Measurements from ENCODE around the gene DLK1. TPM values are rescaled to one million over a fixed set of nuclear protein-coding genes. Genes with fewer than 3 reads are reported as not detected.

The DLK1 gene
- total and polyA plus RNA-seq, 3 experiments from 2014 or later, result not detected

DNA sequence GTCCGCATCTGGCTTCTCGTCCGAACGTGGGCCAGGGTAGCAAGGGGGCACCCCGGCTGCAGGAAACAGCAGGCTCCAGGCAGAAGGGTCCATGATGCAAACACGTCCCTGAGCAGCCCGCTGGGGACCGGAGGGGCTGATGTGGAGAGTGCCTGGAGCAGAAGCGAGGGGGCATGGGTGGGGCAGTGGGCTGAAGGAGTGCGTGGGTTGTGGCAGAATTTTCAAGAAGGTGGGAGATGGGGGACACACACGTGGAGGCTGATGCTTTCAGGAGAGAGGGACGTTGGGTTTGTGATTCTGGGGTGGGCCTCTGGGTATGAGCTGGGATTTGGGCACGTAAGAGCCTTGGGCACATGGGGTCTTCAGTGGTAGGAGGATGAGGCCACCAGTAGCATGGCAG is 45.6 kb upstream of the DLK1 start:
- Histone ChIP-seq H3K4me3 (ENCODE audit: low read length) (no peak overlapping the region), H3K4me1 (ENCODE audit: insufficient read depth, low read length) (no peaks in the 10 kb centered on the region), H3K27ac (ENCODE audit: low read depth, low read length) (no peak overlapping the region), H3K9me3 (ENCODE audit: low read length) (no peaks in the 10 kb centered on the region), H3K36me3 (ENCODE audit: insufficient read depth, low read length) (no peaks in the 10 kb centered on the region), H3K27me3 (ENCODE audit: insufficient read depth, low read length, poor library complexity, severe bottlenecking) (no peaks in the 10 kb centered on the region)
- ChIA-PET CTCF (interaction anchor here (1.7 kb wide), 1 partner anchor 18 kb away, joined by 4 read pairs; no protein-coding TSS in a partner anchor), POLR2A (no interaction called here)
- no peak overlapping the region for H3K27ac Mint-ChIP-seq
- no peak for DNase-seq
- no peak overlapping the region for H3K4me3 Mint-ChIP-seq
- H3K9me3 Mint-ChIP-seq, result no peaks in the 10 kb centered on the region
- H3K4me1 Mint-ChIP-seq, result no peaks in the 10 kb centered on the region
- peaks cover 5 to 8% of the 10 kb centered on the region in 2 donors for H3K27me3 Mint-ChIP-seq
- no peaks in the 10 kb centered on the region for H3K36me3 Mint-ChIP-seq

DNA sequence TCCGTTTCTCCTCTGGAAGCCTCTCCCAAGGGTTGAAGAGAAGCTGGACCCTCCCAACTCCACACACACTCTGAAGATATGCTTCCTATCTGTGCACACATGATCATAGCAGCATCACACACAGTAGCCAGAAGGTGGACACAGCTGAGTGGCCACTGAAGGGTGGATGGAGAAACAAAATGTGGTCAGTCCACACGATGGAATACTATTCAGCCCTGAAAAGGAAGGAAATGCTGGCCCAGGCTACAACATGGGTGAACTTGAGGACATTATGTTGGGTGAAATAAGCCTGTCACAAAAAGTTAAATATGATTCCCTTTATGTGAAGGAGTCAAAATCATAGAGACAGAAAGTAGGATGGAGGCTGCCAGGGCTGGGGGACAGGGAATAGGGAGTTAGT is 43.9 kb upstream of the DLK1 start:
- Mint-ChIP-seq H3K27me3 (peaks cover 5 to 6% of the 10 kb centered on the region in 2 donors), H3K27ac (no peak overlapping the region), H3K4me3 (no peak overlapping the region), H3K36me3 (no peaks in the 10 kb centered on the region), H3K9me3 (no peaks in the 10 kb centered on the region), H3K4me1 (no peaks in the 10 kb centered on the region)
- CTCF ChIA-PET, result no interaction called here
- H3K4me3 ChIP-seq (ENCODE audit: low read length), result no peak overlapping the region
- DNase-seq, result no peak
- H3K27ac ChIP-seq (ENCODE audit: low read depth, low read length), result no peak overlapping the region
- POLR2A ChIA-PET, result no interaction called here
- no peaks in the 10 kb centered on the region for H3K27me3 ChIP-seq (ENCODE audit: insufficient read depth, low read length, poor library complexity, severe bottlenecking)
- no peaks in the 10 kb centered on the region for H3K36me3 ChIP-seq (ENCODE audit: insufficient read depth, low read length)
- H3K4me1 ChIP-seq (ENCODE audit: insufficient read depth, low read length), result no peaks in the 10 kb centered on the region
- no peaks in the 10 kb centered on the region for H3K9me3 ChIP-seq (ENCODE audit: low read length)

- H3K36me3 Mint-ChIP-seq, result no peaks in the 10 kb centered on the region
Measured at GRCh38 chr14:100683578-100683977, 43.1 kb upstream of the DLK1 start.

DNA sequence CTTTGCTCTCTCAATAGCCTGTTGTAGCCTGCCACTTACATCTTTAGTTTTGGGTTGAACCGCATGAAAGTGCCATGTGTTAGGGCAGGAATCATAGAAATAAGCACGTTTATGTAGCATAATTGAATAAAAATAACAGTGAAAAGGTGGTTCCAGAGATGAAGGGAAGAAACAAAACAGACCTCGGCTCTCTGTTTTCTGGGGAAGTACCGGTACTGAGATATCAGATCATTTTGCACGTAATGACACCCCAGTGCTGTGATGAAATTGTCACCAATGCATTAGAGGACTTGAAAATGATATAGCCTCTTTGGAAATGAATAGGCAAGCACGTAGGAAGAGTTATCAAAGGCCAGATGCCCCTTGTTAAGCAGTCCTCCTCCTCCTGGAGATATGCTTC is 42.5 kb upstream of the DLK1 start:
- H3K27ac ChIP-seq (ENCODE audit: low read depth, low read length), result peak overlapping the region; percentile 16
- H3K9me3 ChIP-seq (ENCODE audit: low read length), result no peaks in the 10 kb centered on the region
- CTCF ChIA-PET, result interaction anchor here (1.3 kb wide), 1 partner anchor 11 kb away, joined by 3 read pairs; no protein-coding TSS in a partner anchor
- no peak for DNase-seq
- H3K27me3 ChIP-seq (ENCODE audit: insufficient read depth, low read length, poor library complexity, severe bottlenecking), result no peaks in the 10 kb centered on the region
- Mint-ChIP-seq H3K4me3 (no peak overlapping the region), H3K27ac (peak overlapping the region in 1 of 8 donors; percentile 19), H3K36me3 (no peaks in the 10 kb centered on the region), H3K27me3 (peaks cover 3 to 7% of the 10 kb centered on the region in 2 donors), H3K4me1 (no peaks in the 10 kb centered on the region), H3K9me3 (peaks cover 0 to 1% (median 0%) of the 10 kb centered on the region in 5 donors)
- H3K4me1 ChIP-seq (ENCODE audit: insufficient read depth, low read length), result no peaks in the 10 kb centered on the region
- H3K36me3 ChIP-seq (ENCODE audit: insufficient read depth, low read length), result no peaks in the 10 kb centered on the region
- POLR2A ChIA-PET, result no interaction called here
- H3K4me3 ChIP-seq (ENCODE audit: low read length), result no peak overlapping the region

More at GRCh38 chr14:100683578-100683977, 43.1 kb upstream of the DLK1 start:
- CTCF ChIA-PET, result interaction anchor here (1.3 kb wide), 1 partner anchor 11 kb away, joined by 3 read pairs; no protein-coding TSS in a partner anchor
- Mint-ChIP-seq H3K4me3 (no peak overlapping the region), H3K27me3 (peaks cover 5 to 7% of the 10 kb centered on the region in 2 donors), H3K27ac (no peak overlapping the region), H3K9me3 (peaks cover 0 to 1% (median 0%) of the 10 kb centered on the region in 5 donors), H3K4me1 (no peaks in the 10 kb centered on the region)
- DNase-seq, result no peak
- H3K27ac ChIP-seq (ENCODE audit: low read depth, low read length), result peak overlapping the region; percentile 16
- H3K36me3 ChIP-seq (ENCODE audit: insufficient read depth, low read length), result no peaks in the 10 kb centered on the region
- H3K4me3 ChIP-seq (ENCODE audit: low read length), result no peak overlapping the region
- H3K9me3 ChIP-seq (ENCODE audit: low read length), result no peaks in the 10 kb centered on the region
- H3K4me1 ChIP-seq (ENCODE audit: insufficient read depth, low read length), result no peaks in the 10 kb centered on the region
- POLR2A ChIA-PET, result no interaction called here
- H3K27me3 ChIP-seq (ENCODE audit: insufficient read depth, low read length, poor library complexity, severe bottlenecking), result no peaks in the 10 kb centered on the region

- H3K27ac Mint-ChIP-seq, result peak overlapping the region in 1 of 8 donors; percentile 23
- ChIA-PET POLR2A (no interaction called here), CTCF (interaction anchor here (1.0 kb wide), 1 partner anchor 39 kb away, joined by 3 read pairs; no protein-coding TSS in a partner anchor)
- H3K4me3 ChIP-seq (ENCODE audit: low read length), result no peak overlapping the region
- no peak for DNase-seq
- no peaks in the 10 kb centered on the region for H3K36me3 ChIP-seq (ENCODE audit: insufficient read depth, low read length)
- no peaks in the 10 kb centered on the region for H3K36me3 Mint-ChIP-seq
- no peaks in the 10 kb centered on the region for H3K4me1 Mint-ChIP-seq
- no peaks in the 10 kb centered on the region for H3K27me3 ChIP-seq (ENCODE audit: insufficient read depth, low read length, poor library complexity, severe bottlenecking)
- H3K4me1 ChIP-seq (ENCODE audit: insufficient read depth, low read length), result no peaks in the 10 kb centered on the region
- peaks cover under 1 to 8% of the 10 kb centered on the region in 2 donors for H3K27me3 Mint-ChIP-seq
- H3K9me3 Mint-ChIP-seq, result peaks cover 0 to 1% (median 0%) of the 10 kb centered on the region in 5 donors
- no peak overlapping the region for H3K4me3 Mint-ChIP-seq
- H3K27ac ChIP-seq (ENCODE audit: low read depth, low read length), result no peak overlapping the region
- no peaks in the 10 kb centered on the region for H3K9me3 ChIP-seq (ENCODE audit: low read length)
Measured at GRCh38 chr14:100684961-100685360, 41.7 kb upstream of the DLK1 start.

DNA sequence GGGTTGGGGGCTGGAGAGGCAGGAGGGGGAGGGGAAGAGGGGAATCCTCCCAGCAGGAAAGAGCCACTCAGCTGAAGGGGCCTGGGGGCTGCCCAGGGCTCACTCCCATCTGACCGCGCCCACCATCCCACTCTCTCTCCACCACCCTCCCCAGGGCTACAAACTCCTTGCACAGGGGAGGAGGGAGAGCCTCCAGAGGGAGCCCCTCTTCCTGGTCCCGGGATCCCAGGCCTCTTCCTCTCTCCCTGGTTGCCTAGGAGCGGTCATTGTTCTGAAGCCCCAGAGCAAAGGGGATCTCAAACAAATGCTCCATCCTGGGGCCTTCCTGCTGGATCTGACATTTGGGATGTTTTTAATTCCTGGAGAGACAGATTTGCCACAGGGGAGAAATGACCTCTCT is 39.8 kb upstream of the DLK1 start:
- H3K27ac Mint-ChIP-seq, result no peak overlapping the region
- no peaks in the 10 kb centered on the region for H3K4me1 Mint-ChIP-seq
- DNase-seq, result no peak
- Histone ChIP-seq H3K27me3 (ENCODE audit: insufficient read depth, low read length, poor library complexity, severe bottlenecking) (no peaks in the 10 kb centered on the region), H3K4me3 (ENCODE audit: low read length) (no peak overlapping the region), H3K4me1 (ENCODE audit: insufficient read depth, low read length) (no peaks in the 10 kb centered on the region), H3K36me3 (ENCODE audit: insufficient read depth, low read length) (no peaks in the 10 kb centered on the region), H3K27ac (ENCODE audit: low read depth, low read length) (no peak overlapping the region), H3K9me3 (ENCODE audit: low read length) (no peaks in the 10 kb centered on the region)
- peaks cover 7 to 16% of the 10 kb centered on the region in 2 donors for H3K27me3 Mint-ChIP-seq
- ChIA-PET POLR2A (no interaction called here), CTCF (no interaction called here)
- H3K4me3 Mint-ChIP-seq, result no peak overlapping the region
- H3K9me3 Mint-ChIP-seq, result peaks cover 0 to 1% (median 0%) of the 10 kb centered on the region in 5 donors
- H3K36me3 Mint-ChIP-seq, result no peaks in the 10 kb centered on the region

DNA sequence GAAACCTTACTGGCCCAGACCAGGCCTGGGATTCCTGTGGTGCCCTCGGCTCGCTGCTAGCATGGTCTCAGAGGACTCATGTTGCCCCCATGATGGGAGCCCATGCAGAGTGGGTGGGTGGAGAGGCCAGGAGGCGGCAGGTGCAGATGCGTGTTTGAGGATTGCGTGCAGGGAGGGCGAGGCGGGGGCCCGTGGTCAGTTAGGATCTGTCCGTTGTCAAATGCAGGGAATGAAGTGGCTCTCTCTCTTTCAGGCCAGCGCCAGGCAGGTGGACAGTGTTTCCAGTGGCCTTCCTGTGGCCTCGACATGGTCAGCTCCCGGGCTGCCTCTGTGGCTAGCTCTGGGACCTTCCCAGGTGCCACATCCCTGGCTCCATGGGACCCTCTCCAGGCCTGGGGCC is 39.3 kb upstream of the DLK1 start:
- DNase-seq, result no peak
- Histone ChIP-seq H3K27ac (ENCODE audit: low read depth, low read length) (no peak overlapping the region), H3K27me3 (ENCODE audit: insufficient read depth, low read length, poor library complexity, severe bottlenecking) (no peaks in the 10 kb centered on the region), H3K4me3 (ENCODE audit: low read length) (no peak overlapping the region), H3K4me1 (ENCODE audit: insufficient read depth, low read length) (no peaks in the 10 kb centered on the region), H3K36me3 (ENCODE audit: insufficient read depth, low read length) (no peaks in the 10 kb centered on the region), H3K9me3 (ENCODE audit: low read length) (no peaks in the 10 kb centered on the region)
- Mint-ChIP-seq H3K4me3 (no peak overlapping the region), H3K4me1 (no peaks in the 10 kb centered on the region), H3K27me3 (peaks cover 7 to 20% of the 10 kb centered on the region in 2 donors), H3K9me3 (peaks cover 0 to 1% (median 0%) of the 10 kb centered on the region in 5 donors), H3K36me3 (no peaks in the 10 kb centered on the region), H3K27ac (no peak overlapping the region)
- ChIA-PET POLR2A (no interaction called here), CTCF (no interaction called here)

DNA sequence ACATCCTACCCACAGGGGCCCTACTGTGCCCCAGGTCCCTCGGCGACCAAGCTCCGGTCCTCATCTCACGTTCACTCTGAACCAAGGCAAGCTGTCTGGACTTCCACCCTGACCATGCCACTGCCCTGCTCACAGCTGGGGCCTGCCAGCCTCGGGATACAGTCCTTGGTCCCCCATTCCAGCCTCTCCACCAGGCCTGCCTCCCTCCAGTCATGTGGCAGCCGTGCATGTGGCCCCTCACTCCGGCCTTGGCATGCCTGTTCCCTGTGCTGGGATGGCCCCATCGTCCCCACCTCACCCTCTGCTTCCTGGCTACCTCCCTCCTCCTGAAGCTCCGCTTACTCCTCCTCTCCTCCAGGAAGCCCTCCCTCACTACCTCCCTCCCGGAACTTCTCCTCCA is 38.6 kb upstream of the DLK1 start:
- no peaks in the 10 kb centered on the region for H3K27me3 ChIP-seq (ENCODE audit: insufficient read depth, low read length, poor library complexity, severe bottlenecking)
- Mint-ChIP-seq H3K4me1 (no peaks in the 10 kb centered on the region), H3K9me3 (peaks cover 0 to 1% (median 0%) of the 10 kb centered on the region in 5 donors), H3K36me3 (no peaks in the 10 kb centered on the region), H3K27ac (no peak overlapping the region), H3K27me3 (peaks cover 7 to 26% of the 10 kb centered on the region in 2 donors), H3K4me3 (no peak overlapping the region)
- CTCF ChIA-PET, result no interaction called here
- POLR2A ChIA-PET, result no interaction called here
- no peaks in the 10 kb centered on the region for H3K4me1 ChIP-seq (ENCODE audit: insufficient read depth, low read length)
- H3K4me3 ChIP-seq (ENCODE audit: low read length), result no peak overlapping the region
- H3K36me3 ChIP-seq (ENCODE audit: insufficient read depth, low read length), result no peaks in the 10 kb centered on the region
- no peaks in the 10 kb centered on the region for H3K9me3 ChIP-seq (ENCODE audit: low read length)
- H3K27ac ChIP-seq (ENCODE audit: low read depth, low read length), result no peak overlapping the region
- no peak for DNase-seq
